Activated gamma-delta T cell treated with Interleukin-2 at 50 U/mL for 16 hours (primary cell): ENCODE data around the gene EXOC3.
"Not testable (repeated sequence)": the region's sequence is repeated elsewhere in the genome, so short reads cannot be mapped to it uniquely, and the experiment has no call there.

ENCODE experiments used
- DNase-seq: peaks from one replicate; pipeline ENCODE4 v3.0.0-alpha.2; 2020

Gene EXOC3

DNA sequence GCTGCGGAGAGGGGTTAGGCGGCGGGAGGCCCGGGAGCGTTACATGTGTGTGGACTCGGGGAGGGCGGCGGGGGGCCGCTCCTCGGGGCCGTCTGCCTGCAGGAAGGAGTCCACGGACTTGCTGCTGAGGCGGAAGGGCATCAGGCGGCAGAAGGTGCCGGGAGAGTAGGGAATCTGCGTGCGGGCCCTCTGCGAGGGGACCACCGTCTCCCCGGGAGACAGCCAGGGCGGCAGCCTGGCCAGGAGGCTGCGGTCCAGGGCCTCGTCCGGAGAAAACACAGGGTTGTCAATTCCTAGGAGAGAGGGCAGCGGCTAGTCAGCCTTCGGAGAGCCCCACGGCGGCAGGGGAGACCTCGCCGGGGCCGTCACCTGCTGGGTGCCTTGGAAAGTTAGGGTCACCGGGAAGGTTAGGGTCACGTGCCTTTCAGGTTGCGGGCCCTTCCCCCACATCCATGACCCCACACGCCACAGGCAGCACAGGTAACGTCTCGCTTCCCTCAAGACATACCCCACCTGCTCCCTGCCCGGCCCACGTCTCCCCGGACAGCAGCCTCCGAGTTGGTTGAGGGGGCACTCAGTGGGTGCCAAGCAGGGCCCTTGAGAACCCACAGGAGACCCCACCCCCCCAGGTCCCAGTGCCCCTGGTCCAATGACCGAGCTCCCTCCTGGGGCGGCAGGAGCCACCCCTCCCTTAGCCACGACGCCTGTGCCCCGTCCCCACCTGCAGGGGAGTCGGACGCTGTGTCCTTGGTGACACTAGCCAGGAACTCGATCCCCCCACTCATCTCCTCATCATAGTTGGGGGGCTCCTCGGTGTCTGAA is 32.1 kb downstream of the EXOC3 start:
- DNase-seq, result no peak

DNA sequence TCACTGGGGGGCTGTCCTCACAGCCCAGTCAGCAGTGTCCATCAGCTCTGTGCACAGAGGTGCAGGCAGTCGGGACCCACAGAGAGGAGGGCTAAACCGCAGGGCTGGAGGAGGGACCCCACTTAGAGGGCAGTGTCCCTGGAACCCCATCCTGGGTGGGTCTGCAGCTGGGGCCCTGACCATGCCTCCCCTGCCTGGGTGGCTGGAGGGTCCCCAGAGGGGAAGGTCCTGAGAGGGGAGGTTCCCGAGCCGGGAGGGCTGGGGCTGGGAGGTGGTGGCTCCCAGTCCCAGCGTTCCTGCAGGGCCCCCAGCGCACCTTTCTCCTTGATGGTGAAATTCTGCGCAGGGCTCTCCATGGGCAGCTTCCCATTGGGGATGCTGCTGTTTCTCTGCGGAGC is 32.7 kb downstream of the EXOC3 start:
- DNase-seq, result no peak

DNA sequence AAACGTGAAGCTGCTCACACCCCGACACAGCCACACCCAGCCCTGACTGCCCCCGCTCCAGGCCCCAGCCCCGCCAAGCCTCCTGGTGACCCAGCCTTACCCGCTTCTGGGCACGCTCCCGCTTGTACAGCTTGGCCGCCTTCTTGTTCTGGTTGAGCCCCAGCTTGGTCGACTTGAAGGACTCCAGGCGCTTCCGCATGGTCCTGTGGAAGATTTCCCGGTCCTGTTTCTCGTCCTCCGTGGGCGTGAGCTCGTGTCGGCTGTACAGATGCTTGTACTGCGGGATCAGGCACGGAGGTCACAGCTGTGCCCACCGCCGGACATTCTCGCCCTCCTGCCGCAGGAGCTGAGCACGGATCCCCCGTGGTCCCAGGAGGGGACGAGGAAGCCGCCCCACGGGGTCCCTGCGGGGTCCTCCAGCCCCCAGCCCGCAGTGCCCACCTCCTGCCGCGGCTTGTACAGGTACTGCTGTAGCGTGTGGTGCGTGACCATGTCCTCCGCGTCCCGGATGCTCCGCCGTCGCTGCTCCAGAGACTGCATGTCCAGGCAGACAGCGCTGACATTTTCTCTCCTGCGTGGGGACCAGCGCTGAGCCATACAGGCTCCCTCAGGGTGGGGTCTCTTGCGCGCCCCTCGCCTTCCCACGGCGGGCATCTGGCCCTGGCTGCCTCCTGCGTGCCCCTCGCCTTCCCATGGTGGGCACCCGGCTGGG is 33.3 kb downstream of the EXOC3 start:
- DNase-seq, result no peak

- no peak for DNase-seq
Observed at GRCh38 chr5:476814-477175, 33.8 kb downstream of the EXOC3 start.

DNA sequence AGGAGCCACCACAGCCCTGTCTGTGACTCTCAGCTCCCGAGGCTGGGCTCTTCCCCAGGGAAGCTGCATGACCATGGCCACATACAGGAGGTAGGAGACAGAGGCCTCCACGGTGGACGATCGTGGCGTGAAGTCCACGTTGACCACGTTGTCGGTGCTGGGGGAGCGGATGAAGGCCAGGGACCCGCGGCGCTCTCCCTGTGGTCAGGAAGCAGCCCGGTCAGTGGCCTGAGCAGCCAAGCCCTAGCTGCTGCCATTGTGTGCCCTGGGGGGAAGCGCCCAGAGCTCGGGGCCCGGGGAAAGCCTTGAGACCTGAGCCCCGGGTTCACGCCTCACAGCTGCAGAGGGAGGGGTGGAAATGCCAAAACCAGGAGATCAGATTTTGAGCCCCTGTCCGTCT is 34.3 kb downstream of the EXOC3 start:
- no peak for DNase-seq

DNA sequence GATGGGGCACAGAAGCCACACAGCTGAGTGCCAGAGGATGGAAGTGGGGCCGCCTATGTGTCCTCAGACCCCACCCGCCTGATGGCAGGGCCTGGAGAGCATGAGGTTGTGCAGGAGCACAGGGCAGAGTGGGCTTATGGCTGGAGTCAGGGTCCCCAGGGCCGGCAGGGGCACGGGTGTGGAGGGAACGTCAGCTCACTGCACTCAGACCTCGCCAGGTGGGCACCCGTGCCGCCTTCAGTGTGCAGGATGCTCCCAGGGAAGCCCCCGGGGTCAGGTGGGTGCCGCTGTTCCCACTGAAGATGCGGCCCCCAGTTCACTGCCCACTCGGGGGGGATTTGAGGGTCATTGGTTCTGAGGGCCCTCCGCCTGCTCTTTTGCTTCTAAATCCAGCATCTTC is 34.9 kb downstream of the EXOC3 start:
- DNase-seq, result no peak

GRCh38 chr5:478369-478981 is 35.5 kb downstream of the EXOC3 start:
- no peak for DNase-seq

DNA sequence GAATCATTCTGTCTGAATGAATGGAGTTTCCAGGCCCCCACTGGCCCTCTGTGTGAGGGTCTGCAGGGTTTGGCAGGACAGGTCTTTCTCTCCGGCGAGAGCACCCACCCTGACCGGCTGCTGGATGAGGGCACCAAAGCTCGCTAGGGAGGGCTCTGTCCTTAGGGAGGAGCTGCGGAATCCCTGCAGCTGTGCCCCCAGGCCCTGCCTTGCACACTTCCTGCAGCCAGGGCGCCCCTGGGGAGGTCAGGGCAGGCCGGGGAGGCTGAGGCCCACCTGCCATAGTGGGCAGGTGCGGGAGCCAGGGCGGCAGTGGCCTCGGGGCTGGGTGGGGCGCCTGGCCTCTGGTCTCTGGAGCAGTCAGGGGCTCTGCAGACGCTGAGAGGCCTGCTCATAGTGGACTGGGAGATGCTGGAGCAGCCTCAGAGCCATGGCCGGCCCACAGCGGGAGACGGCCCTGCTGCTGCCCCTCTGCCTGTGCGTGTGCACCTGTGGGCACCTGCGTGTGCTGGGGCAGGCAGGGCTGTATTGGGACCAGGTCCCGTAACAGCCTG is 36.1 kb downstream of the EXOC3 start:
- DNase-seq, result no peak

DNA sequence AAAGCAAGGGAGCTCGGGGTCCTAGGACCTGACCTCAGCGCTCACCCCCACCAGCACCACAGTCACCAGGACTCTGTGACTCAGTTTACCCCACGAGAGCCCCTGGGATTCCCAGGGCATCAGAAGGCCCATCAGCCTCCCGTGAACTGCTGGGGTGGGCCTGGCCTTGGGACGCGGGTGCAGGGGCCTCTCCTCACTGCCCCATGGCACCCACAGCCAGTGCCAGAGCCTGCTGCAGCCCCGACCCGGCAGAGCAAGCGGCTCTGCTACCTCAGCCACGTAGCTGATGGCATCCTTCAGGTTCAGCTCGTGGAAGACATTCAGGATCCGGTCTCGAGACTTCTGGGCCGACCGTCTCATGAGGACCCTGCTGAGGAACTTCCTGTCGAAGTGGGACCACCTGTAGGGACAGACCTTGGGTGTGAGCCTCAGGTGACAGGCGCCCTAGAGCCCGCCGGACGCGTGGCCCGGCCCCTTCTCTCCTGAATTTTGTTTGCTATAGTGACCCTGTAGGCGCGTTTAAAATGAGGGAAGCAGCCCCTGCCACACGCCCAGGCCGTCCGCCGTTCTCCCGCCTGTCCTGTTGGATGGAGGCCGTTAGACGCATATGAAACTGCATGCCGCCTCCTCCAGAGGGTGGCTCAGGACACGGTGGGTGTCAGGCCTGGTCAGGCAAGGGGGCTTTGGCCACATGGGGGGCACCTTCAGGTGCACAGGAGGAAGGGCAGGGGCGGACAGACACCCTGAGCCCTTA is 36.8 kb downstream of the EXOC3 start:
- no peak for DNase-seq

- DNase-seq, result no peak
Observed at GRCh38 chr5:481347-481746, 38.4 kb downstream of the EXOC3 start.

DNA sequence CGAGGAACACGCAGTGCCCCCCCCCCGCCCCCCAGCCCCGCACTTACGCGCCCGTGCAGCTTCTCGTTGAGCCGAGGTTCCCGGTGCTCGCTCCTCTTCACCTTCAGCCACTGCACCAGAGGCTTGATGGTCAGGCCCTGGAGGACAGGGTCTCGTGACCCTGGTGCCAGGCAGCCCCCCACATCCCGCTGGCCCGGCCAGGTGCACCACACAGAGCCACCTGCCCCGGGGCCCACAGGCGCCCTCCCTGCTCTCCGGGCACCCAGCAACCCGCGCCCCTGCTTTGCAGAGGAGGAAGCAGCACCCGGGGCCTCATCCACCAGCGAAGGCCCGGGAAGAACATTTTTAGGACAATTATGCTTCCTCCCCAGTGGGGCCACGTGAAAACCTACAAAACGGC is 39.0 kb downstream of the EXOC3 start:
- no peak for DNase-seq

DNA sequence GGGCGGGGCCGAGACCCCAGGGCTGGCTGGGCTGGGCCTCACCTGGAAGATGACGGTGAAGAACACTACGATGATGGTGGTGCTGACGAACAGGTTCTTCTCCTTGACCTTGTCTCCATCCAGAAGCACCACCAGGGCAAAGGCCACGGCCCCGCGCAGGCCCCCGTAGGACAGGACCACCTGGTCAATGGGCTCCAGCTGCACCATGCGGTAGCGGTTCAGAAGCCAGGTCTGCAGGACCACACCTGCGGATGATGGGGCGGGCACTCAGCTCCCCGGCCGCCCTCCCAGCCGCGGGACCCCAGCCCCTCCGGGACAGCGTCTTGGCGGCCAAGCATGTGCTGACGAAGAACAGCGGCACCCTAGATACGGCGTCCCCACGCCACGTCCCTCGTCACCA is 39.5 kb downstream of the EXOC3 start:
- DNase-seq, result no peak

DNA sequence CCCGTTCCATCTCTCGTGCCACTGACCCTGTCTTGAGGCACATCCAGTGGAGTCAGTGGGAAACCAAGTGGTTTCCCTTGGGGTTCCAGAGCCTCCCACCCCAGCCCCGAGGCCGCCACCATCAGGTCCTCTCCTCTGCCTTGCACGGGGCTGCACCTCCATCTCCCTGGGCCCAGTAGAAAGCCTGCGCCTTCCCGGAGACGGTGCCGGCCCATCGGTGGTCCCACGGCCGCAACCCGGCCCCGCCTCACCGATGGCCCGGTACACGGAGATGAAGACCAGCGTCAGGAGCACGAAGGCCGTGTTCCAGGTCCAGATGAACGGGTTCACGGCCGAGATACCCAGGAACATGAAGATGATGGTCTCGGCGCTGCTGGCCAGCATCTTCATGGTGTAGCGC is 40.0 kb downstream of the EXOC3 start:
- DNase-seq, result no peak

DNA sequence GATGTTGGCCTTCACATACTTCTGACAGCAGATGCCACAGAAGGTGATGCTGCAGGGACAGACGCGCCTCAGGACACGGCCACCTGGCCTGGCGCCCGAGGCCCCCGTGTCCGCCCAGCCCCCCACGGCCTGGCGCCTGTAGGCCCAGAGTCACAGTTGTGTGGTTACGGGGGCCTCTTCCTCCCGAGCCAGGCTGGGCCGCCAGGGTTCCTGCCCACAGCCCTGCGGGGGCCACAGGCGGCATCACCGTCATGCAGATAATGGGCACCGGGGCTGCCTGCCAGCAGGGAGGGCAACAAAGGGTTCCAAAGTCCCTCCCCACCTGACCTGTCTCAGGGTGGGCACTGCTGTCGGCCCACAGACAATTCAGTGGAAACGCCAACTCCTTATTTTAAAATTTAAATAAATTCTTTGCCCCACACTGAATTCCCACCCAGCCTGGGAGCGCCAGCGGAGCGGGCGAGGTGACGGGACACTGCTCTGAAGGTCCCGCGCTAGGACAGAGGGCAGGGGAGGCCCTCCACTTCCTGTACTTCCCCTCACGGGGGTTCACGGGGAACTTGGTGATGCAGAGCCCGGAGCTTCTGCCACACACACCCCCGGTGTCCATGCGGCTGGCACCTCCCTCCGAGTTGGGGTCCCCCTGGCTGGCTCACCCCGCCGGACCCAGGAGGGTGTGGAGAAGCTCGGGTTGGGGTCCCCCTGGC is 40.6 kb downstream of the EXOC3 start:
- no peak for DNase-seq

DNA sequence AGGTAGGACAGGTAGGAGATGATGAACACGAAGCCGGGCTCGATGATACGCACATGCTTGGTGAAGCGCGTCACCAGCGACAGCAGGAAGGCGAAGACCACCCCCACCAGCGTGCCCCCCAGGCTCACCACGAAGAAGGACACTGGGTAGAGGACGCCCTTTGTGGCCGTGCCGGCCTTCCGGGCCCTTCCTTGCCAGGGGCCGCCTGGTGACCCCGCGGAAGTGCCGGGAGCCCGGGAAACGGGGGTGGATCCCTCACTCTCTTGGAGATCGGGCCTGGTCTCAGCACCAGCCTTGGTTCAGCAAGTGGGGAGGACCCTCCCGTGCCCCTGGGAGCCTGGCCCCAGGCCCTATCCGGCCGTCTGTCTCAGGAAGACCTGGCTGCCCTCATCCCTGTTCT is 41.6 kb downstream of the EXOC3 start:
- no peak for DNase-seq

DNA sequence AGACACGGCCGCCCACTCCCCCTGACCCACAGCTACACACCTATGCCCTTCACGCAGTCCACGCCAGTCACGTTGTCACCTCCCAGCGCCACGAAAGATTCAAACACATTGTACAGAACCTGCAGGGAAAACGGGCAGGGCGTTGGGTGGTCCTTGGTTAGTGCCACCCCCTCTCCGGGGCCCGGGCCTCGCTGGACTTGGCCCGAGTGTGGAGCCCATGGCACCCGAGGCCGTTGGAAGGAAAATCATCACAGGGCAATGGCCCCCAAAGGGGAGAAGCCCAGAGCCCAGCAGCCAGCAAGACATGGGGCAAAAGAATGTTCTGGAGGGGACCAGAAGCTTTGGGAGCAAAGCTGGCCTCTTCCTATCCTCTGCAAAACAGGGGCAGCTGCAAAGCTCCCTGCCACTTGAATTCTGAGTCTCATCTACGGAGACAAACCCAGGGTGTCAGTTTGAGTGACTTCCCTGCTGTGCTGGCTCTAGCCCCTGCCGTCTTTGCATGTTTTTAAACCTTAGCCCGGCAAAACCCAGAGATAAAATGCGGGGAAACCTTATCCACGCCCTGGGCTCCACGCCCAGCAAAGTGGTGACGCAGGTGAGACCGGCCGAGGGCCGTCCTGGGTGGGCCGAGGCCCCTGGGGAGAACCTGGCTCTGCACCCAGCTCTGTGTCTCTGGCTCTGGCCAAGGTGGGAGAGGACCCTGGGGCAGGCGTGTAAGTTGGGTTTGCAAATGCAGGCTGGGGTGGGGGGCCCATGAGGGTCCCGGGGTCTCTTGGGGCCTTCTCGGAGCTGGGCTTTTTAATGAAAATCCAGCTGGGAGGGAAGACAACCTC is 42.4 kb downstream of the EXOC3 start:
- DNase-seq, result no peak

- DNase-seq, result no peak
Observed at GRCh38 chr5:485946-486491, 43.0 kb downstream of the EXOC3 start.

DNA sequence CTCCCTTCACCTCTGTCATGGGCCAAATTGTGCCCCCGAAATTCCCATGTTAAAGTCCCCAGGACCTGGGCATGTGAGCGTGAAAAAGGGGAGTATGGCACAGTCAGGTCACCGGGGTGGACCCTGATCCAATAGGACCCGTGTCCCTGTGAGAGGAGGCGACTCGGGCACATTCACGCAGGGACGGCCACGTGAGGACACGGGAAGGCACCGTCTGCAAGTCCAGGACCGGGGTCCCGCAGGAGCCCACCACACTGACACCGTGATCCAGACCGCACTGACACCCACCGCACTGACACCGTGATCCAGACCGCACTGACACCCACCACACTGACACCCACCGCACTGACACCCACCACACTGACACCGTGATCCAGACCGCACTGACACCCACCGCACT is 43.6 kb downstream of the EXOC3 start:
- DNase-seq, result not testable (repeated sequence)

DNA sequence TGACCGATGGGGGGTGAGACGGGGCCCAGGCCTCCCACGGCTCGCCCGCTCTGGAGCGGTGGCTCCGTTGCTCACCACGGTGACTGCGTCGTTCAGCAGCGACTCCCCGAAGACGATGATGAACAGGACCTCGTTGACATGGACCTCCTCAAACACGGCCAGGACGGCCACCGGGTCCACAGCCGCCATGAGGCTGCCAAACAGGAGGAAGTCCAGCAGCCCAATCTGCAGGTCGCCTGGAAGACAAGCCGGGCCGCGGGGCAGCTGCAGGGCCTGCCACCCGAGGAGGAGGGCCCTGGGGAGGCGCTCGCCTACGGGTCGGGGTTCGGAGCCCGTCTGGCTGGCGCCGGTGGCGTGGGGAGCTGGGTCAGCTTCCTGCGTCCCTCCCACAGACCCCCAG is 45.3 kb downstream of the EXOC3 start:
- no peak for DNase-seq

- no peak for DNase-seq
Observed at GRCh38 chr5:488744-489688, 46.0 kb downstream of the EXOC3 start.
